ENCODE results near the gene NPHS1. TPM values are rescaled to one million over a fixed set of nuclear protein-coding genes. Genes with fewer than 3 reads are reported as not detected.

NPHS1 gene
- total RNA-seq, 1 donor from 2014 or later: 0.62 TPM

DNA sequence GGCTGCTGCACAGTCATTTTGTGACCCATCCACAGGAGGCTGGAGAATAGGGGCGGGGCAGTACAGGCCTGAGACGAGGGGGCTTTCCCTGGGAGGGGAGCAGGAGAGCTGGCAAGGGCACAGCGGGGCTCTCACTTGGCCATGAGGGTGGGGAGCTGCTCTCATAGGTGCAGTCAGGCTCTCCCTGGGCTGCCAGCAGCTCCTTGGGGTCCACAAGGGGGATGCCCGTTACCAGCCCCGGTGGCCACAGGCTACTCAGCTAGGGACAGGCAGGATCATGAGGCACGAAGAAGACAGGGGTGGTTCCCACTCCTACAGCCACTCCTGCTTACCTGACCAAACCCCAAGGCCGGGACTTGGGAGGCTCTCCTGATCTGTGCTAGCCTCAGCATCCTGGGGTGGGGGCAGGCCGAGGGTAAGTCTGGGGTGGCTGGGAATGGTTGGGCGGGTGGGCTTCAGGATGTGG lies 60.5 kb downstream of the NPHS1 start:
- peaks cover 20% of the 10 kb centered on the region for H3K27me3 Mint-ChIP-seq (ENCODE audit: insufficient read depth, low read depth)
- Histone ChIP-seq H3K27ac (no peak overlapping the region), H3K36me3 (no peaks in the 10 kb centered on the region), H3K4me1 (peaks cover 2% of the 10 kb centered on the region), H3K9ac (no peak overlapping the region), H3K4me3 (no peak overlapping the region), H3K79me2 (ENCODE audit: low read depth) (no peaks in the 10 kb centered on the region), H4K20me1 (ENCODE audit: low read depth) (no peaks in the 10 kb centered on the region), H3K27me3 (peaks cover 24% of the 10 kb centered on the region), H3K4me2 (no peak overlapping the region), H3F3A (ENCODE audit: low read depth) (no peaks in the 10 kb centered on the region), H3K9me3 (ENCODE audit: low read depth) (no peaks in the 10 kb centered on the region), H2AFZ (replicated peaks) (no peak overlapping the region)
- no peak overlapping the region for H3K27ac Mint-ChIP-seq
- no peak overlapping the region for H3K4me3 Mint-ChIP-seq
- TF ChIP-seq EZH2phosphoT487 (IDR thresholded peaks at IDR 0.05): no peak
- TF ChIP-seq, protein P1, sequence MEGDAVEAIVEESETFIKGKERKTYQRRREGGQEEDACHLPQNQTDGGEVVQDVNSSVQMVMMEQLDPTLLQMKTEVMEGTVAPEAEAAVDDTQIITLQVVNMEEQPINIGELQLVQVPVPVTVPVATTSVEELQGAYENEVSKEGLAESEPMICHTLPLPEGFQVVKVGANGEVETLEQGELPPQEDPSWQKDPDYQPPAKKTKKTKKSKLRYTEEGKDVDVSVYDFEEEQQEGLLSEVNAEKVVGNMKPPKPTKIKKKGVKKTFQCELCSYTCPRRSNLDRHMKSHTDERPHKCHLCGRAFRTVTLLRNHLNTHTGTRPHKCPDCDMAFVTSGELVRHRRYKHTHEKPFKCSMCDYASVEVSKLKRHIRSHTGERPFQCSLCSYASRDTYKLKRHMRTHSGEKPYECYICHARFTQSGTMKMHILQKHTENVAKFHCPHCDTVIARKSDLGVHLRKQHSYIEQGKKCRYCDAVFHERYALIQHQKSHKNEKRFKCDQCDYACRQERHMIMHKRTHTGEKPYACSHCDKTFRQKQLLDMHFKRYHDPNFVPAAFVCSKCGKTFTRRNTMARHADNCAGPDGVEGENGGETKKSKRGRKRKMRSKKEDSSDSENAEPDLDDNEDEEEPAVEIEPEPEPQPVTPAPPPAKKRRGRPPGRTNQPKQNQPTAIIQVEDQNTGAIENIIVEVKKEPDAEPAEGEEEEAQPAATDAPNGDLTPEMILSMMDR (IDR thresholded peaks at IDR 0.05): no peak
- no peaks in the 10 kb centered on the region for H3K9me3 Mint-ChIP-seq
- DNase-seq (ENCODE audit: low spot score): no peak
- peaks cover 1% of the 10 kb centered on the region for H3K36me3 Mint-ChIP-seq
- peaks cover under 1% of the 10 kb centered on the region for H3K4me1 Mint-ChIP-seq

DNA sequence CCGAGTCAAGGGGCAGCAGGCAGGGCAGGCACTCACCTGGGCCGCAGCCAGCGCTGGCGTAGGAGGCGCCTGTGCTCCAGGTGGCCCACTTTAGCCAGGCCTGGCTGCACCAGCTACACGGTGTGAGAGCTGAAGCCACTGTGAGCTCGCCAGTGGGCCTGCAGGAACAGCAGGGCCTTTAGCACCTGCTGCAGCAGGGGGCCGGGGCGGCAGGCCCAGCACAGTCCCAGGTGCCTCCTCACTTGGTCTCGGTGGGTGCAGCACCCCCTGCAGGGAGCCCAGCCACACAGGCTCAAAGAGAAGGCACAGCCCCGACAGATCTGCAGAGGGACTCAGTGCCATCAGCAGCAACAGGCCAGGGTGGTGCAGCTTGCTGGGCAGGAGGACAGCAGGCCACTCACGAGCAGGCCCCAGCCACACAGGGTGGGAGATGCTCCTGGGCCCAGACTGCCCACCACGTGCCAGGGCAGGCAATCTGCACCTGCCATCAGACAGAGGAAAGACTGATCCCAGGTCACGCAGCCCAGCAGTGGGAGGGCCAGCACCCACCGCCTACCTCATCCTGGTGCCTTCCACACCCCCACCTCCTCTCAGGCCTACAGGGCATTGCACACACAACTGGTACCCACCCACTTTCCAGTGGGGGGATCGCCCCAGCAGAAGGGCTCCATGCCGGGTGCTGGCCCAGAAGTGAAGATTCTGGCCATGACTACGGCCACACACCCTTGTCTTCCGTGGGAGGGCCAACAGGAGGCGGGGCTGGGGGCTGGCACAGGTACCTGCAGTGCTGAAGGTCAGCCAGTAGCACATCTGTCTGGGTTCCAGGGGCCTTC lies 61.1 kb downstream of the NPHS1 start:
- H3K9me3 Mint-ChIP-seq: no peaks in the 10 kb centered on the region
- no peak overlapping the region for H3K9ac ChIP-seq
- no peaks in the 10 kb centered on the region for H4K20me1 ChIP-seq (ENCODE audit: low read depth)
- no peak overlapping the region for H3K4me2 ChIP-seq
- peaks cover 1% of the 10 kb centered on the region for H3K36me3 Mint-ChIP-seq
- TF ChIP-seq EZH2phosphoT487 (IDR thresholded peaks at IDR 0.05) (no peak), EZH2 (IDR thresholded peaks at IDR 0.05) (no peak)
- TF ChIP-seq, protein P1 (IDR thresholded peaks at IDR 0.05): no peak
- H3K27me3 Mint-ChIP-seq (ENCODE audit: insufficient read depth, low read depth): peaks cover 15% of the 10 kb centered on the region
- H3K27ac Mint-ChIP-seq: no peak overlapping the region
- DNase-seq (ENCODE audit: low spot score): no peak
- no peaks in the 10 kb centered on the region for H3K79me2 ChIP-seq (ENCODE audit: low read depth)
- no peaks in the 10 kb centered on the region for H3K36me3 ChIP-seq
- H3F3A ChIP-seq (ENCODE audit: low read depth): no peaks in the 10 kb centered on the region
- H3K9me3 ChIP-seq (ENCODE audit: low read depth): no peaks in the 10 kb centered on the region
- H3K4me1 ChIP-seq: no peaks in the 10 kb centered on the region
- H3K4me1 Mint-ChIP-seq: no peaks in the 10 kb centered on the region
- no peak overlapping the region for H2AFZ ChIP-seq (replicated peaks)
- no peak overlapping the region for H3K4me3 ChIP-seq
- no peak overlapping the region for H3K27ac ChIP-seq
- H3K4me3 Mint-ChIP-seq: no peak overlapping the region
- H3K27me3 ChIP-seq: peaks cover 18% of the 10 kb centered on the region

DNA sequence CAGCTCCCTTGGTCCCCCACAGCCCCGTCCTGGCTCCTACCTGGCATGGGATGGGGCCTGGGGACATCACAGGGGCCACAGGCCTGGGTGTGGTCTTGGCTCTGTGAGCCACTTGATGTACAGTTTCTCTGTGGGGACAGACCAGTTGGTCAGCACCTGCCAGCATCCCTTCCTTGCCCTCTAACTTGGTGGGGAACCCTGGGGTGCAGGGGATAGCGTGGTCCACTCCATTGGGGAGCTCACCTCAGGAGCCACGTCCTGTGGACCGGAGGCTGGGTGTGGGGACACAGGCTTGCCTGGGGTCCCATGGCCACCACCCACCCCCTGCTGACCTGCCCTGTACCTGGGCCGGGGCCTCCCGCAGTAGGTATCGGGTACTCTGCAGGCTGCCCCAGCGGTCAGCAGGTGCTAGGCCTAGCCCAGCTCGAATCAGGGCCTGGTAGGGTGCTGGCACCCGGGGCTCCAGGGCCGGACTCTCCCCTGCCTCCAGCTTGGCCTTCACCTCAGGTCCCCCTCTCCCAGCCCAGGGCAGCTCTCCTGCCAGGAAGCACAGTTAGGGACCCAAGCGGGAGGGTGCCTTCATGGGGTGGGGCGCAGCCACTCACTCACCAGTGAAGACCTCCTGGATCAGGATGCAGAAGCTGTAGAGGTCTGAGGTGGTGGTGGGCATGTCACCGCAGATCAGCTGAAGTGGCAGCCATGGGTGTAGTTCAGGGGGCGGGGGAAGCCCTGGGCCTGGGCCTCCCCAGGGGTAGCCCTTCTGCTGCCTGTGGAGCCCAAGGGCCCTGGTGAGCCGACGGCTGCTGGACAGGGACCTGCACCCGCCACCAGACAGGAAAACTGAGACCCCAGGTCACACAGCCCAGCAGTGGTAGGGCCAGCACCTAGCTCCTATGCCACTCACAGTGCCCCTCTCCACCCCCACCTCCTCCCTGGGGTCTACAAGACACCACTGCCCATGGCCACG lies 62.0 kb downstream of the NPHS1 start:
- Mint-ChIP-seq H3K4me3 (no peak overlapping the region), H3K36me3 (peaks cover 1% of the 10 kb centered on the region), H3K9me3 (no peaks in the 10 kb centered on the region), H3K27ac (no peak overlapping the region), H3K4me1 (no peaks in the 10 kb centered on the region), H3K27me3 (ENCODE audit: insufficient read depth, low read depth) (peaks cover 10% of the 10 kb centered on the region)
- Histone ChIP-seq H3K27ac (no peak overlapping the region), H3K27me3 (peaks cover 15% of the 10 kb centered on the region), H3K9ac (no peak overlapping the region), H3K79me2 (ENCODE audit: low read depth) (no peaks in the 10 kb centered on the region), H3K36me3 (no peaks in the 10 kb centered on the region), H3K9me3 (ENCODE audit: low read depth) (no peaks in the 10 kb centered on the region), H3K4me2 (no peak overlapping the region), H3K4me1 (no peaks in the 10 kb centered on the region), H2AFZ (replicated peaks) (no peak overlapping the region), H3K4me3 (no peak overlapping the region), H3F3A (ENCODE audit: low read depth) (no peaks in the 10 kb centered on the region), H4K20me1 (ENCODE audit: low read depth) (peaks cover 4% of the 10 kb centered on the region)
- TF ChIP-seq, protein P1 (IDR thresholded peaks at IDR 0.05): no peak
- no peak for DNase-seq (ENCODE audit: low spot score)
